Left cardiac atrium (tissue), 4 donors: ENCODE data around the gene PPP1R8. TPM values are rescaled to one million over a fixed set of nuclear protein-coding genes. Genes with fewer than 3 reads are reported as not detected.

Experiments
- ATAC-seq, 2 donors: fragments of 200-7000 bp; cut with Tn5 transposase; one replicate each; pipeline ENCODE4 v1.9.1; 2020; ENCODE audit warnings: mild to moderate bottlenecking in 2 of 2, moderate library complexity in 2 of 2
- DNase-seq: peaks from one replicate; pipeline ENCODE4 v3.0.0-alpha.2; 2020
- intact Hi-C, 2 donors: fragments of 100-400 bp; cut with DNase I; formaldehyde crosslinking; loops; one replicate each; pipeline versions ENCODE4 v1.14.1 to v1.15.1; 2022 to 2023
- total RNA-seq, 2 donors: library from RNA; stranded (reverse); fragmentation: NEBNext Ultra II Directional; extraction: Animal tissue kit (Norgen Biotek cat#: 25700); gene quantifications; one replicate each; pipeline ENCODE4 v1.2.1, GENCODE V29; 2021
- donor health status: DM: no; HTN: yes; CAD: no.
- donor health status: DM: no; HTN: yes; CAD: no; lungs with severe emphysema.
- donor health status: DM: yes; HTN: yes; CAD: no.
- donor health status: Dilated cardiomyopathy.

The PPP1R8 gene
- total RNA-seq, 2 donors from 2014 or later, result 25.0 TPM

- no peak for DNase-seq
- intact Hi-C loops, result no loop called here
- ATAC-seq, result peak; percentile 31 to 57
Observed at GRCh38 chr1:27885114-27885528, 54.5 kb downstream of the PPP1R8 start.

- intact Hi-C loops, result no loop called here
- ATAC-seq, result peak; percentile 31 to 60
- DNase-seq, result no peak
Observed at GRCh38 chr1:27885621-27886352, 55.2 kb downstream of the PPP1R8 start.

GRCh38 chr1:27886353-27886679 lies 55.7 kb downstream of the PPP1R8 start:
- intact Hi-C loops, result no loop called here
- DNase-seq, result no peak
- ATAC-seq, result no peak

- no peak for DNase-seq
- intact Hi-C loops, result no loop called here
- no peak for ATAC-seq
Observed at GRCh38 chr1:27886744-27887143, 56.2 kb downstream of the PPP1R8 start.

GRCh38 chr1:27887215-27888021 lies 56.8 kb downstream of the PPP1R8 start:
- intact Hi-C loops, result no loop called here
- ATAC-seq, result no peak
- DNase-seq, result no peak

GRCh38 chr1:27889506-27889905 lies 58.9 kb downstream of the PPP1R8 start:
- intact Hi-C loops, result no loop called here
- ATAC-seq (no peak), DNase-seq (no peak)

- ATAC-seq (peak; percentile 8 to 52), DNase-seq (no peak)
- intact Hi-C loops, result no loop called here
Observed at GRCh38 chr1:27891196-27891889, 60.8 kb downstream of the PPP1R8 start.

GRCh38 chr1:27894521-27894920 lies 63.9 kb downstream of the PPP1R8 start:
- ATAC-seq (no peak), DNase-seq (no peak)
- intact Hi-C loops, result no loop called here

Other genes starting within 250 kb of the PPP1R8 start
- gene AHDC1, start 226.6 kb upstream of the PPP1R8 start, total RNA-seq, result 10 to 100 TPM; 37.6 to 39.1 TPM
- gene FGR, start 195.6 kb upstream of the PPP1R8 start, total RNA-seq, result 10 to 100 TPM in 1 of 2 donors, 1 to 10 TPM in 1; 8.6 to 10.7 TPM
- gene IFI6, start 158.6 kb upstream of the PPP1R8 start, total RNA-seq, result 100 to 1,000 TPM in 1 of 2 donors, 10 to 100 TPM in 1; 40.6 to 143 TPM
- gene FAM76A, start 104.8 kb upstream of the PPP1R8 start, total RNA-seq, result 10 to 100 TPM; 13.2 to 13.5 TPM
- gene STX12, start 57.6 kb upstream of the PPP1R8 start, total RNA-seq, result 10 to 100 TPM; 30.5 to 46.6 TPM
- 10 to 100 TPM; 12.0 to 15.6 TPM for gene THEMIS2, start 41.8 kb downstream of the PPP1R8 start, total RNA-seq
- gene RPA2, start 83.8 kb downstream of the PPP1R8 start, total RNA-seq, result 10 to 100 TPM; 25.2 to 29.9 TPM
- under 1 TPM; 0.29 to 0.73 TPM for gene SMPDL3B, start 104.2 kb downstream of the PPP1R8 start, total RNA-seq
- 1 to 10 TPM; 5.4 to 5.7 TPM for gene XKR8, start 129.2 kb downstream of the PPP1R8 start, total RNA-seq